Retina (tissue), 1 donor: Measurements from ENCODE around the gene FKBP9.
"Not testable (repeated sequence)": the region's sequence is repeated elsewhere in the genome, so short reads cannot be mapped to it uniquely, and the experiment has no call there.

Source experiments
- DNase-seq: peaks from one replicate; pipeline ENCODE4 v3.0.0-alpha.2; 2016

FKBP9 gene, protein sequence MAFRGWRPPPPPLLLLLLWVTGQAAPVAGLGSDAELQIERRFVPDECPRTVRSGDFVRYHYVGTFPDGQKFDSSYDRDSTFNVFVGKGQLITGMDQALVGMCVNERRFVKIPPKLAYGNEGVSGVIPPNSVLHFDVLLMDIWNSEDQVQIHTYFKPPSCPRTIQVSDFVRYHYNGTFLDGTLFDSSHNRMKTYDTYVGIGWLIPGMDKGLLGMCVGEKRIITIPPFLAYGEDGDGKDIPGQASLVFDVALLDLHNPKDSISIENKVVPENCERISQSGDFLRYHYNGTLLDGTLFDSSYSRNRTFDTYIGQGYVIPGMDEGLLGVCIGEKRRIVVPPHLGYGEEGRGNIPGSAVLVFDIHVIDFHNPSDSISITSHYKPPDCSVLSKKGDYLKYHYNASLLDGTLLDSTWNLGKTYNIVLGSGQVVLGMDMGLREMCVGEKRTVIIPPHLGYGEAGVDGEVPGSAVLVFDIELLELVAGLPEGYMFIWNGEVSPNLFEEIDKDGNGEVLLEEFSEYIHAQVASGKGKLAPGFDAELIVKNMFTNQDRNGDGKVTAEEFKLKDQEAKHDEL

DNA sequence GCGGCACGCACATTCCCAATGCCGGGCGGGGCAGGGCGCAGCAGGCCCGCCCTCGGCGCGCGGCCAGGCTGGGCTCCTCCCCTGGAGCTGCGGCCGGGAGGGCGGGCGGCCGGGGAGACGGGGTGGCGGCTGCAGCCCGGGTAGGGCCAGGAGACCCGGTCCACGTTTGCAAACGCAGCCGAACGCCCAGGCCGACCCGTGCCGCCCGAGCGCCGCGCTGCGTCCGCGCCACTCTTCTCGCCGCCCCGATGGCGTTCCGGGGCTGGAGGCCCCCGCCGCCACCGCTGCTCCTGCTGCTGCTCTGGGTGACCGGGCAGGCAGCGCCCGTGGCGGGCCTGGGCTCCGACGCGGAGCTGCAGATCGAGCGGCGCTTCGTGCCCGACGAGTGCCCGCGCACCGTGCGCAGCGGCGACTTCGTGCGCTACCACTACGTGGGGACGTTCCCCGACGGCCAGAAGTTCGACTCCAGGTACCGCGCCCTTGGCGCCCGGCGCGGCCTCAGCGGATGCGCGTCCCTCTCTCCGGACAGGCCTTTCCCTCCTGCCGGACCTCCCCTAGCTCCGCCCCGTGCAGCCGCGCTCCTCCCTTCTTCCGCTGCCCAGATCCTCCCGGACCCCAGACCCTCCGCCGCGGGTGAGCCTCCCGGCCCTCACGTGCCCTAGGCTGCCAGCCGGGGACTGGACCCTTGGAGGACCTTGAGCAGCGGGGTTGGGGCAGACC, at the start of gene FKBP9:
Gene FKBP9 (plus strand): TSS at position 115 of the 720 bp plus-strand sequence. CDS start 134 bp downstream, at position 249.
- peak; percentile 93 for DNase-seq

DNA sequence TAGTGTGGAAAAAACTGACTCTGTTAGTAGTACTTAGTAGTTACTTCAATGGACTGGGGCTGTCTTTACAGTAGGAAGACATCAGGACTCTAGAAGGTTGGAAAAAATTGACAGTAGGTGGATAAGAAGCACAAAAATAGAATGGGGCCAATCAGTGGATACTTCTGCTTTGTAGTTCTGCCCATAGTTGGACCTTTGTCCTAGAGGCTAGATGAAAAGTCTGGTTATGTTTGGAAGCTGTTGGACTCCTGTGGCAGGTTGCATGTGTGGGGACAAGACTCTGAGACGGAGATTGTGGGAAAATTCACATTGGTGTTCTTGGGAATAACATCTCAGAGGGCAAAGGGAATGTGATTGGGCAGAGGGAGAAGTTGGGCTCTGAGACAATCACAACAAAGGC, 47.0 kb upstream of the FKBP9 start:
- no peak for DNase-seq

DNA sequence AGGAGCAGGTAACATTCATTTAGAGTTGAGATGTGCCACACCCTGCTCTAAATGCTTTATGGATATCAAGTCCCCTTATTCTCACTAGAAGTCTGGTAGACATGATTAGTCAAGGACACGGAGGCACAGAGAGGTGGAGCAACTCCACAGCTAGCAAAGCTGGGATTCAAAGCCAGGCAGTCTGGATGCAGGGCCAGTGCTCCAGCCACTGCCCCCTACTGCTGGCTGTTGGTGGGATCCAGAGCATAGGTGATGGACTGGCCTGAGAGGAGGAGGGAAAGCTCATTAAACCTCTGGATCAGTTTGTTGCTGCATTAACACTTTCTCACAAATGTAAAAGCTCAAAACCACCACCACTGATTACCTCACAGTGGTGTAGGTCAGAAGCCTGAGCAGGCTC, 43.1 kb upstream of the FKBP9 start:
- DNase-seq, result no peak

DNA sequence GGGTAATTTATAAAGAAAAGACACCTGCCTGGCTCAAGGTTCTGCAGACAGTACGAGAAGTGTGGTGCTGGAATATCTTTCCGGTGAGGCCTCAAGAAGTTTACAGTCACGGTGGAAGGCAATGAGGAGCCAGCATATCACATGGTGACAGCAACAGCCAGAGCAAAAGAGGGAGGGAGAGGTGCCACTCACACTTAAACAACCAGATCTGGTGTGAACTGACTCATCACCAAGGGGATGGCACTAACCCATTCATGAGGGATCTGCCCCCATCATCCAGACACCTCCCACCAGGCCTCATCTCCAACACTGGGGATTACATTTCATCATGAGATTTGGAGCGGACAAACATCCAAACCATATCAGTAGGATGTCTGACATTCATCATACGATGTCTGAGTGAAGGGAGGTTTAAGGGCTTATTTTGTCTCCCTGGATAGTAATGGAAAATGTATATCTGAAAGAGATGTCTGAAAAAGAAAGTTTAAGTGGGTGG, 42.2 kb upstream of the FKBP9 start:
- no peak for DNase-seq

DNA sequence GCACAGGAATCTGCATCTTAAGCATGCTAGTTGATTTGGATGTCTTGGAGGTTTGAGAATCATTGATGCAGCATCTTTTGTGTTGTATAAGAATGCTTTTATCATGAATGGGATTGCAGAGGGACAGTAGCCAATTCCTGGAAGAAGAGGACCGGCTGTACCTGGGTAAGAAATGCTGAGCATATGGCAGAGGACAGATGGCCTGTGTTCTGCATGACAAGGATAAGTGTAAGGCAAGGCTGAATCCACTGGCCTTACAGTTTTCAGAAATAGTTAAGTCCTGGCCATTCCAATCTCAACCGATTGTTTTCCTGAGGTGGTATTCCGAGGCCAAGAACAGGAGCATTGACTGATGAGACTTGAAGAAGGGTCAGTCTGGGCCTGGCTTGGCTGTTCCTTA, 41.2 kb upstream of the FKBP9 start:
- DNase-seq, result no peak

DNA sequence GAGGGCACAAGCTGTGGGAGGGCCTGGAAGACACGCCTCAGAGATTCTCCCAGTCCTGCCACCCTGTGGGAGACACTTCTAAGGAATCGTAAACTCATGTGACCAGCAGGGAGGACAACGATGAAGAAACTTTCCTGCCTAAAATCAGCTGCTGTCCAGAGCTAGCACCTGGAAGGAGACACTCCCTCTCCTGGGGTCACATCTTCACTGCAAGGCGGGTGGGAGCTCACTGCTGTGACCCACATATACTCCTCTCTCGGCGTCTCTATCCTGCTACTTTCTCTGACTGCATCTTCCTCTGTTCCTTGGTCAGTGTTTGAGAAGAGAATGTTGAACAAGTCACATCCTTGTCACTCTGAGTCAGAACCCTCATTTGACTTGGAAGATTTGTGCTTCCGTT, 40.2 kb upstream of the FKBP9 start:
- DNase-seq, result not testable (repeated sequence)

DNA sequence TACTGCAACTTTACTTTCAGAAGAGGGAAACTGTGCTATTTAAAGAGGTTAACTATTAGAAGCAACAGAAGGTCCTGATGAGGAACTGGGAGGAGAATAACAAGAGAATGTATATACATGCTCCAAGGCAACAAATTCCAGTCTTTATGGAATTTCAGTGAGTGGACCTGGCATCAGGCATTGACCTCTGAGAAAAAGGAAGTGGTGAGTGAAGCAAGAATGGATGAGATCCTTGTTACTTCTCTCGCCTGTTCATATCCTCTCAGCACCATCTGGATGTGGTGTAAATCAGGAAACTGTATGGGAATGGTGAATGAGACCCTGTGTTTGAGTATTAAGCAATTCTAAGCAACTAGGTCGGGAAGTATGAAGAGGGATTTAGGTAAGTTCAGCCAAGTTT, 35.3 kb upstream of the FKBP9 start:
- no peak for DNase-seq

DNA sequence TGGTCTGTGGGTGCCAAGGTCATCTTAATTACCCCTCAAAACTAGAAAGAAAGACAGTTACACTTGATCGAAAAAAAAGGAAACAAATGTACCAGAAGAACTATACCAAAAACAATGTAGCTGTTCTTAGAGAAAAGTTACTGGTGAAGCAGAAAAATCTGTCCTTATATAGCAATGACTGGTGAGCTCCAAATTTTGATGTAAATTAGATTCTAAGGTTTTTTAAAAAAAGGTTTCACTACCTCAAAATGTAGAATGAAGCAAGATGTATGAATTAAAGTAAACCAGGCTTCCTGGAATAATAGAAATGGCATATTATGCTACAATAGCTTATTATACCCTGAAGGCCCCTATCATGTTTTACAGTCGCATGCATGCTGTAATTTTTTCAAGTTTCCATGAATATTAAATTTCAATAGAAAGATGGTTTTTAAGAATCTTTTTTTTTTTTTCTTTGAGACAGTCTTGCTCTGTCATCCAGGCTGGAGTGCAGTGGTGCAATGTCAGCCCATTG, 28.4 kb upstream of the FKBP9 start:
- no peak for DNase-seq

DNA sequence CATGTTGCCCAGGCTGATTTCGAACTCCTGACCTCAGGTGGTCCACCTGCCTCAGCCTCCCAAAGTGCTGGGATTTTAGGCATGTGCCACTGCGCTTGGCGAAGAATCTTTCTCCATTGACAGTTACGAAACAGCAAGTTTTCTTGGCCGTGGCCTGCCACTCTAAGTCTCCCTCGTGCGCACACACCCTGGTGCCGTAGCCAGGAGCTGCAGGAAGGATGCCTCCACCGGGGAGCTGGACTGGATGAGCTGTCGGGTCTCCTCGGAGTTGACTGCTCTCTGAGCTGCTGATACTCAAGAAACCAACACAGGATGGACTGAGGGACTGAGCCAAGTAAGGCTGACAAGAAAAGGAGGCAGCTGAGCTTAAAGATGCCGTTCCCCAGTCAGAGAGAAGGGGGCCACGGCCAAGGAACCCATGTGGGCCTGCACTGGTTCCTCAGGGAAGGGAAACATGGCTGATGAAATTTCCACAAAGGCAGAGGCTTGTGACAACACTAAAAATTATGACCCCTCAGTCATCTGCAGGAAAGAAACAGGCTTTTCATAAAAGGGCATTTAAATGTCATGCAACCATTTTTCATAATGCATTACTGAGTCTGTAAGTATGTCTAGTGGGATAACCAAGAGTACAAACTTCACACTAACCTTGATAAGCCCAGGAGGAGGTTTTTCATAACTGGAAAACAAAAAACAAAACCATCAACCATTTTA, 27.7 kb upstream of the FKBP9 start:
- no peak for DNase-seq

DNA sequence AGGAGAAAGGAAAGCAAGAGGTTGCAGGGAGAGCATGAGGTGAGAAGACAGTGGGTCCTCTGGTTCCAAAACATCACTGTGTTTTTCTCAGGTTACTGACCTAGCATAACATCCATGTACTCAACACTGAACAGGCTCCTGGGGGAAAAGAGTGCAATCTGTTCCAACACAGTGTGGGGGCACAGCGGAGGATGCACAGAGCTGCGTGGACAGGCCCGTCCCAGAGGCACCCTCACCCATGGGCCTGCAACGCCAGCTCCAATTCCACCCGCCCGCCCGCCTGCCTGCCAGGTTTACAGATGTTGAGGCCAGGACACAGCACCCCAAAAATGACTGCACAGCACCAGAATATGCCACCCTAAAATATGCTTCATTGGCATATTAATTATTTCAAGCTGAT, 26.9 kb upstream of the FKBP9 start:
- no peak for DNase-seq

DNA sequence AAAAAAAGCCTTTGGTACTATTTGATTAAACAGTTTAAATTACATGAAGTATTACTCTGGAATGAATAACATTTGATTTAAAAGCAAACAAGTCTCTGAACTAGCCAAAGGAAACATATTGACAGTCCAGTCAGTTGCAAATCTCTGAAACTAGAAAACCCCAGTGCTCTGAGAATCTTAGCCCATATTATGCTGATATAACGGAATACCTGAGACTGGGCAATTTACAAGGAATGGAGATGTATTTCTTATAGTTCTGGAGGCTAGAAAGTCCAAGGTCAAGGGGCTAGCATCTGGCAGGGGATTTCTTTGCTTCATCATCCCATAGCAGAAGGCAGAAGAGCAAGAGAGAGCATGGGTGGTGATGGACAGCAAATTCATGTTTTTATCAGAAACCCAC, 21.7 kb upstream of the FKBP9 start:
- no peak for DNase-seq

DNA sequence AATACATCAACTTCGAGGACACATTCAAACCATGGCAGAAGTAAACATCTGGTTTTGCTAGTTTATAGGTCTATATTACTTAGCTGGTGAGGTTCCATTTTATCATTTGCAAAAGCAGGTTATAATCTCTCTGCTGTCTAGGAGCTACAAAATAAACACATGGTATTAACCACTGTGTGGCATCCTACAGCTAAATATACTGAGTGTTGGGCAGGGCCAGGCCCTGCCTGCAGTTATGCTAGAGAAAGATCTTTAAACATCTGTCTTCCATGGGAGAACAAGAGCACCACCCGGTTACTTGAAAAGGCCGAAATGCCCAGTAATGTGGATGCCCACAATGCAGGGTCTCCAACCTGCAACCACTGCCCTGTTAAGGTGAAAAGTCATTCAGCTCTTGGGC, 20.6 kb upstream of the FKBP9 start:
- DNase-seq, result no peak

DNA sequence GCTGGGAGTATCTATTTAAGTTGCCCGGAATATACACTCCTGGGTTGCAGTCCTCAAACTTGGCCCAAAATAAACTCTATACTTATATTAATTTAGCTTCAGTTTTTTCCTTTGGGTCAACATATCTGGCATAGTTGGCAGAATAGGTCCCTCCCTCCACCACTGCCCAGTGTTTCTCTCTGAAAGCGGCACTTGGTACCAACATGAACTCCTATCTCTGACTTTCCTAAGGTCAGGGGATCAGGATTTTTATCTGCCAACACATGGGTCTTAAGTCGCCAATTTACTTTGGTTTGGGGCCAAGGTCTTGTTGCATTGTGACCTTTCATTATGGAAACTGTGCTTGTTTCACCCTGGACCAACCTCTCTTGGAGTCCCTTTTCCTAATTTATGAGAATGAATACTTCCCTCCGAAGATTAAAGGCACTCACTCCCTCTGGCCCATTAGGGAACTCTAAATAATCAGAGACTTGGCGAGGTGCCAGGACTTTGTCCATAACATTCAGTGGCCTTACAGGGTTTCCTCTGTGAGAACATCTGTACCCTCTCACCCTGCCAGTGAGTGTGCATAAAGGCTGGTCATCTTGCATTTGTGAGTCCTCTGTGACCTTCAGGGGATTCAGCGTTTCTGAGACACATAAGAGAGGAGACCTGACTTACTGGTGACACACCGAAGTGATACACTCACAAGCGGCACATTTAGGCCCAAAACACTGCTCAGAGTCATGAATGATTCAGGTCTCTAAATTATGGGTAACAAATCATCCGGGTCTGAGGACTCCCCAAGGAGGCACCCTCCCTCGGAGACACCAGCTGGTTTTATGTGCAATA, 19.7 kb upstream of the FKBP9 start:
- DNase-seq, result peak; percentile 21

DNA sequence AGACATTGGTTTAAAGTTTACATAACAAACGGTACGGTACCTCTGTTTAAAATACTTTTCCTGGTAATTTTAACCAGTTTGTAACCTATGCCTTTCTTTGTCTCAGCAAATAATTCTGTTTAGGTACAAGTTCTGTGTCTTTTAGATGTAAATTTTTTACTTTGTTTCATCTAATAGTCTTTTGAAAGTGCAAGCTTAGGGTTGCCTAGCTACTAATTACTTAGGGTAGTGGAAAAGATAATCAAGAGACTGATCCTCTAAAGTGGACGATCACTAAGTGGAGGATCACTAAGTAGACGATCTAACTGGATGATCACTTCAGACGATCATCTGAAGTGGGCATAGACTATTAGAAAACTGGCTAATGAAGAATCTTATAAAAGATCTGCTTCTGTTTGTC, 16.1 kb upstream of the FKBP9 start:
- DNase-seq, result no peak

DNA sequence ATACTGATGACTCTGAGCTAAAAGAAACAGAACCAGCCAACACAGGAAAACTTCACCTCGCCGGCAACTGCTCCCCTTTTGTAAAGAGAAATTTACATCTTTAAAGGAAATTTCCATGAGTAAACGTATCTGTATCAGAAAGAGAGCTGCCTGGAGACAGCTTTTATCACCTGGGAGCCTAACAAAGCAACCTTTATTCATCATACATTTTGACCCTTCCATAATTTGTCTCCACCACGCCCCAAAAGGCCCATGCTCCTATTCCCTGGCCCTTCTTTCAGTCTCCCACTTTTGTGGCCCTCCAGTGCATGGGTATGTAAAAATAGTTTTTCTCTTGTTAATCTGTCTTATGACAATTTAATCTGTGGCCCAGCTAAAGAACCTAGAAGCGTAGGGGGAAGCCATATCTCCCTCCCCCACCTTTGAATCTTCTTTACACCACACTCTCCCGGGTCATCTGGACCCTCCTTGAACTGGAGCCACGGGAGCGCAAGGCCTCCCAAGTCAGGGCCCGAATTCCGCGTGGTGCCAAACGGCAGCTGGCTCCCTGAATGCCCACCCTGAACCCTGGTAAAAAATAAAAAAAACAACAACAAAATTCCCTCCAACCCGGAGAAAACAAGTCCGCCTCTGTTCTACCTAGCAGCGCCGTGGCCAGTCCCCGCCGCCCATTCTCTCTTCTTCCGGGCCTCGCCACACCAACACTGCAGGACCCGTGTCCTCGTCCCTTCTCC, 15.4 kb upstream of the FKBP9 start:
- DNase-seq, result peak; percentile 81

DNA sequence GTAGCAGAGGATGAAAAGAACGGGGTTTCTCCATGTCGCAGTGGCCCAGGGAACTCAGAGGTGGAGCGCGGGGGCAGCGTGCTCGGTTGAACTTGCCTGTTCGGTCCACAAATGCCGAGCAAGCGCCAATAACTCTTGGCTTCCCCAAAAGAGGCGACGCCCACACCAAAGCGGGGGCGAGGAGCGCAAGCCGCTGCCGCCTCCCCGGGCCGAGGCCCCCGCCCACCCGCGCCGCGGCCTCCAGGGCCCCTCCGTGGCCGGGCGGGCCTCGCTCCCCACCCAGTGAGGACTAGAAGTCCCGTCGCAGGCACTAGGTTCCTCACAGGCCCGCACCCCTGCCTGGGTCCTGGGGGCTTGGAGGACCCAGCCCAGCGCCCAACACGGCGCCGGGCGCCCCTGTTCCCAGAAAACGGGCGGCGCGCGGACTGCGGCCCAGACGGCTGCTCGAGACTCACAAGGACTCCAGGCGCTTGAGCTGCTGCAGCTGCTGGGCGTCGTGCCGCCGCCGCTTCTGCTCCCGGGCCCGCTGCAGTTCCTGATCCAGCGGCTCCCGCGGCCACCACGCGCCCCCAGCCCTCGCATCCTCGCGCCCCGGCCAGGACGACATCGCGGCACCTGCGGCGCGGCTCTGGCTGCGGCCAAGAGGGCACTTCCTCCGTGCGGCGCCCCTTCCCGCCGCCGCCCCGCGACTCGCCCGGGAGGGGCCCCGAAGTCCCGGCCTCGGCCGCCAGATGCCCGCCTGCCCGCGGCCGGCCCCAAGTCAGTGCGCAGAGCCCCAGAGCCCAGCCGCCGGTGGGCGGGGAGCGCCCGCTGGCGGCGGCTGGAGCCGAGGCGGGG, 14.6 kb upstream of the FKBP9 start:
- DNase-seq, result peak; percentile 90

DNA sequence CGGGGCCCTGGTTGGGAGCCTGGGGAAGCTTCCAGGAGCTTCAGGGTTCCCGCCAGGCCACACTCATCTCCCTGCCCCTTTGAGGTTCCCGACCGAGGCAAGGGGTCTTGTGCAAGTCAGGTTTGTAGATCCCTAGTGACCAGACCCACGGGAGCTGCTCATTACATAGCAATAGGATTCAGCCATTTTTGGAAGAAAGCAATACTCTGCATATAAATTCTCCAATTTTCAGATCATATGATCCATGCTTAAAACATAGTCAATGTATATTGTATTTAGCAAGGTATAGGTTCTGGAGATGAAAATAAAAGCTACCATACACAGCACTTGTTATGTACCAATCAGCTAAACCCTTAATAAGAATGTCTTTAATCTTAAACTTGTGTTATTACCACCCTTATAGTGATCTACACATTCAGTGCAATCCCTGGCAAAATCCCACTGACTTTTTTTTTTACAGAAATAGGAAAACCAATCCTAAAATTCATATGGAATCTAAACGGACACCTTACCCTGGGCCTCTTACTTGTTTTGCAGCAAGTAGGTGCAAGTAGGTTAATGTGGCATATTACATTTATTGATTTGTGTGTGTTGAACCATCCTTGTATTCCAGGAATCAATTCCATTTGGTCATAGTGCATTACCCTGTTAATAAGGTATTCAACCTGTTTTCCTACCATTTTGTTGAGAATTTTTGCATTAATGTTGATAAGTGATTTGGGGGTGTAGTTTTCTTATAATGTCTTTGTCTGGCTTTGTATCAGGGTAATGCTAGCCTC, 13.8 kb upstream of the FKBP9 start:
- DNase-seq, result no peak

DNA sequence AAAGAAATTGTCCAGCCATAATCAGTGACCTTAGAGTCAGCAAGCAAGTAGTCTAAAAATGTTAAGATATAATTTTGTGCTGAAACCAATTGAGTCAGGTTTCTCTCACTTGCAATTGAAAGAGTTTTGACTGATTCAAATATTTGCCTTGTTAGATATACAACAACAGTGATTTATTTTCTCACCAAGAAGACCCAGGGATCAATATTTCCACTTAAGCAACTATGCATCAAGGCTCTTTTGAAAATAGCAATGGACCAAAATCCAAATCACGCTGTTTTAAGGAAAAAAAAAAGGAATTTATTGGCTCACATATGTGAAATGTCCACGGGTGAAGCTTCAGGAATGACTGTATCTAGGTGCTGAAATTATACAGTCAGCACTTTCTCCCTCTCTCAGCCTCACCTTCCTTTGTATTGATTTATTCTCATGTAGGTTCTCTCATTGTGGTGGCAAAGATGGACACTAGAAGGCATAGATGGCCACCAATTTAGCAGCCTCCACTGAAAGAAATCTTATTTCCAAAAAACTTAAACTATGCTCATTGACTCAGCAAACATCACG, 9.7 kb upstream of the FKBP9 start:
- no peak for DNase-seq

DNA sequence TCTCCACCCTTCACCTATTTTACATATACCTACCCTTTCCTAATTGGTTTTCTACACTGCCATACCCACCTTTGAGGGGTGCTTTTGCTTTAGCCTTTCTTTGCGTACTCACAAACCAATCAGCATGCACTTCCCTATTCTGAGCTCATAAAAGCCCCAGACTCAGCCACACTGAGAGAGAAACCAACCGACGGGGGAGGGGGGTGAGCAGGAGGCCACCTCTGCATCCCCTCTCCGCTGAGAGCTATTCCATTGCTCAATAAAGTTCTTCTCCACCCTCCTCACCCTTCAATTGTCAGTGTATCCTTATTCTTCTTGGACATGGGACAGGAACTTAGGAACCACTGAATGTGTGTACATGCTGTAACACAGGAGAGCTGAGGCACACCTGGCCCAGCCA, 9.0 kb upstream of the FKBP9 start:
- no peak for DNase-seq
